ENCODE data around the gene STK31.

DNA sequence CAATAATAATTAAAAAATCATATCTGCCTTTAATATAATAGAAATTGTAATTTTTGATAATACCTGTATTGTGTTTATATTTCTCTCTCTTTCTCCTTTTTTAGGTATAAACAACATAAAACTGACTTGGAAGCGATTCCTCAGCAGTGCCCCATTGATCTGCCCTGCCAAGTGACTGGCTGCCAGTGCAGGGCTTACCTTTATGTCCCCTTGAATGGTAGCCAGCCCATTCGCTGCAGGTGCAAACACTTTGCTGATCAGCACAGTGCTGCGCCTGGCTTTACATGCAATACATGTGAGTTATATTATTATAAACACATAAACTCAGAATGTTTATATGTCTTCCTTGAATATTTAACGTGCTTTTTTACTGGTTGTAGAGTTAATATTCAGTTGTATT is 20.9 kb upstream of the STK31 start:
- TF ChIP-seq, protein P1, sequence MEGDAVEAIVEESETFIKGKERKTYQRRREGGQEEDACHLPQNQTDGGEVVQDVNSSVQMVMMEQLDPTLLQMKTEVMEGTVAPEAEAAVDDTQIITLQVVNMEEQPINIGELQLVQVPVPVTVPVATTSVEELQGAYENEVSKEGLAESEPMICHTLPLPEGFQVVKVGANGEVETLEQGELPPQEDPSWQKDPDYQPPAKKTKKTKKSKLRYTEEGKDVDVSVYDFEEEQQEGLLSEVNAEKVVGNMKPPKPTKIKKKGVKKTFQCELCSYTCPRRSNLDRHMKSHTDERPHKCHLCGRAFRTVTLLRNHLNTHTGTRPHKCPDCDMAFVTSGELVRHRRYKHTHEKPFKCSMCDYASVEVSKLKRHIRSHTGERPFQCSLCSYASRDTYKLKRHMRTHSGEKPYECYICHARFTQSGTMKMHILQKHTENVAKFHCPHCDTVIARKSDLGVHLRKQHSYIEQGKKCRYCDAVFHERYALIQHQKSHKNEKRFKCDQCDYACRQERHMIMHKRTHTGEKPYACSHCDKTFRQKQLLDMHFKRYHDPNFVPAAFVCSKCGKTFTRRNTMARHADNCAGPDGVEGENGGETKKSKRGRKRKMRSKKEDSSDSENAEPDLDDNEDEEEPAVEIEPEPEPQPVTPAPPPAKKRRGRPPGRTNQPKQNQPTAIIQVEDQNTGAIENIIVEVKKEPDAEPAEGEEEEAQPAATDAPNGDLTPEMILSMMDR (conservative IDR thresholded peaks at IDR 0.05) = no peak
- TF ChIP-seq ZFX (IDR thresholded peaks at IDR 0.05) = no peak

Measured in C4-2B (cell line).